Measurements from ENCODE around the gene ZNRF2. TPM values are rescaled to one million over a fixed set of nuclear protein-coding genes. Genes with fewer than 3 reads are reported as not detected.

Gene ZNRF2
- total and polyA plus RNA-seq, 12 donors = 3.1 to 36.5 (median 16.2) TPM

DNA sequence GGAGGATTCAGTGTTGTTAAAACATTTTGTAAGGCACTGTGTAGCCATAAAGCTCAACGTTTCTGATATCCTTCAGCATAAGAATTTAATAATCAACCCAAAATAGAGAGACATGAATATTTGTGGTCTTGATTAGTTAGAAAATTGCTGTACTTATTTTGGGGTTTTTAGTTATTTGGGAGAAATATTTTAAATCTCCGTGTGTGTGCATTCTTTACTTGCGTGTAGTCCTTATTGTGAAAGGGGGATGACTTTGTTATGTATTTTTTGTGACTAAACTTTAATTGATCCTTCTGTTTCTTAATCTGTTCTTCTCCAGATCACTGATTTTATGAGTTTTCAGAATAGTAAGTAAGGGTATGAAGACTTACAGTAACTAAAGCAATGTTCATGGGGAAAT is 81.2 kb downstream of the ZNRF2 start:
- Histone ChIP-seq H3K27ac (no peak overlapping the region), H3K4me1 (replicated peaks in 1 of 2) (peaks cover 0 to 9% of the 10 kb centered on the region in 2 donors), H3K27me3 (no peaks in the 10 kb centered on the region), H3K9me3 (replicated peaks in 1 of 3) (no peaks in the 10 kb centered on the region), H3K4me3 (no peak overlapping the region), H3K36me3 (replicated peaks in 1 of 2) (no peaks in the 10 kb centered on the region)
- 93 to 97% (median 95%) methylated on average over 3 of the region's 3 CpGs for WGBS, 4 donors
- DNase-seq = no peak
- intact Hi-C loops (cut with DNase I) = no loop called here
- TF ChIP-seq, protein P1, sequence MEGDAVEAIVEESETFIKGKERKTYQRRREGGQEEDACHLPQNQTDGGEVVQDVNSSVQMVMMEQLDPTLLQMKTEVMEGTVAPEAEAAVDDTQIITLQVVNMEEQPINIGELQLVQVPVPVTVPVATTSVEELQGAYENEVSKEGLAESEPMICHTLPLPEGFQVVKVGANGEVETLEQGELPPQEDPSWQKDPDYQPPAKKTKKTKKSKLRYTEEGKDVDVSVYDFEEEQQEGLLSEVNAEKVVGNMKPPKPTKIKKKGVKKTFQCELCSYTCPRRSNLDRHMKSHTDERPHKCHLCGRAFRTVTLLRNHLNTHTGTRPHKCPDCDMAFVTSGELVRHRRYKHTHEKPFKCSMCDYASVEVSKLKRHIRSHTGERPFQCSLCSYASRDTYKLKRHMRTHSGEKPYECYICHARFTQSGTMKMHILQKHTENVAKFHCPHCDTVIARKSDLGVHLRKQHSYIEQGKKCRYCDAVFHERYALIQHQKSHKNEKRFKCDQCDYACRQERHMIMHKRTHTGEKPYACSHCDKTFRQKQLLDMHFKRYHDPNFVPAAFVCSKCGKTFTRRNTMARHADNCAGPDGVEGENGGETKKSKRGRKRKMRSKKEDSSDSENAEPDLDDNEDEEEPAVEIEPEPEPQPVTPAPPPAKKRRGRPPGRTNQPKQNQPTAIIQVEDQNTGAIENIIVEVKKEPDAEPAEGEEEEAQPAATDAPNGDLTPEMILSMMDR (IDR thresholded peaks at IDR 0.05) = no peak
- no peak for TF ChIP-seq POLR2A (IDR thresholded peaks at IDR 0.05)

DNA sequence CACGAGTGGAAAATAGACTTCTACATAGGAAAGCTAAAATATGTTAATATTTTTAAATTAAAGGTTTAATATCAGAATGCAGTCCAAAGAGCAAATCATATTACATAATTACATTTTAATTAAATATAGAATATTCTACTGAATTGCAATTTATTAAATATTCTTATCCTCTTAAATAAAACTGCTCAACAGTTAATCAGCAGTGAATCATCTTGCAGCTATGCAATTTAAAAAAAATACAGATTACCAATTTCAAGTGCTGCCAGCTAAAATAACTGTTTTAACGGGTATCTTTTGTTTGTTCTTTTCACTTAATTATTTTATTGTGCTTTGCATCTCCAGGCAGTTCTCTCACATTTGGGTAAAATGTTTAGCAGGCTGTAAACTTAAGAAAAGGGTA is 82.2 kb downstream of the ZNRF2 start:
- H3K9me3 ChIP-seq (replicated peaks in 1 of 3) = no peaks in the 10 kb centered on the region
- no peaks in the 10 kb centered on the region for H3K27me3 ChIP-seq
- no peaks in the 10 kb centered on the region for H3K36me3 ChIP-seq (replicated peaks in 1 of 2)
- TF ChIP-seq POLR2A (IDR thresholded peaks at IDR 0.05) = no peak
- TF ChIP-seq, protein P1 (IDR thresholded peaks at IDR 0.05) = no peak
- H3K4me1 ChIP-seq (replicated peaks in 1 of 2) = peaks cover 0 to 9% of the 10 kb centered on the region in 2 donors
- no peak for DNase-seq
- H3K27ac ChIP-seq = no peak overlapping the region
- WGBS, 4 donors = 62 to 64% (median 63%) methylated on average over 2 of the region's 2 CpGs
- no peak overlapping the region for H3K4me3 ChIP-seq
- intact Hi-C loops (cut with DNase I) = no loop called here

DNA sequence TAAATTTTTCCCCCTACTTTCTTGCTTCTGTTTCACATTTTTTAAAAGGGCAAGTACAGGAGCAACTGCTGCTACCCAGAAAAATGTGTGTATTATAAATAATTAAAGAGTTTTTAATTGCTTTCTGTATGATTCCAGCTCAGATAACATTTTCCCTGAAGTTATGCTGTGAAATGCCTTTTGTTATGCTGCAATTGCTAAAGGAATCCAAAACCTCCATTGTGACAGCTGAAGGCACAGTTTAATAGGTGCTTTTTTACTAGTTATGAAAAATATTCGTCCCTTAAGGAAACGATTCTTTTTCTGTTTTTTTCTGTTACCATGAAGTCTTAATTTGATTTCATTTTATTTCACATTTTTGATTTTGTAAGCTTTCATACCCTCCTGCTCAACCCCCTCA is 83.2 kb downstream of the ZNRF2 start:
- Histone ChIP-seq H3K36me3 (replicated peaks in 1 of 2) (no peaks in the 10 kb centered on the region), H3K27me3 (no peaks in the 10 kb centered on the region), H3K9me3 (replicated peaks in 1 of 3) (no peaks in the 10 kb centered on the region), H3K4me3 (no peak overlapping the region), H3K27ac (no peak overlapping the region), H3K4me1 (replicated peaks in 1 of 2) (peaks cover 0 to 9% of the 10 kb centered on the region in 2 donors)
- intact Hi-C loops (cut with DNase I) = no loop called here
- 83 to 87% (median 85%) methylated on average over 2 of the region's 2 CpGs for WGBS, 4 donors
- TF ChIP-seq POLR2A (IDR thresholded peaks at IDR 0.05) = no peak
- TF ChIP-seq, protein P1 (IDR thresholded peaks at IDR 0.05) = no peak
- no peak for DNase-seq

DNA sequence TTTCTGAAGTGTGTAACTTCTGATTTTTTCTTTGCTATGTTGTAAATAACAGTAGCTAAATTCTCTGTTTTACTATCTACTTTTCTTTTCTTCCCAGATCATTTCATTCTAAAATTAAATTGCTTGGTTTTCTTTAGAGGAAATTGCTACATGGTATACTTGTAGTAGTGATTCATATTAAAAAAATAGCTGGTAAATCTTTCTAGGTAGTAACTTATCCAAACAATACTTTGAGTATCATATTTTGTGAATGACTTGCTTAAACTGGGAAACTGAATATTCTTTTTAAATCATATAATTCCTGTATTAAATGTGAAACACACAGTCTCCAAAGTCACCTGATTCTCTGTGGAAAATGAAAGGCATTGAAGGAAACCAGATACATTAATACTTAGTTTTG is 85.5 kb downstream of the ZNRF2 start:
- Histone ChIP-seq H3K9me3 (replicated peaks in 1 of 3) (no peaks in the 10 kb centered on the region), H3K4me1 (replicated peaks in 1 of 2) (peaks cover 0 to 4% of the 10 kb centered on the region in 2 donors), H3K27ac (no peak overlapping the region), H3K4me3 (no peak overlapping the region), H3K27me3 (no peaks in the 10 kb centered on the region), H3K36me3 (replicated peaks in 1 of 2) (no peaks in the 10 kb centered on the region)
- DNase-seq = no peak
- TF ChIP-seq POLR2A (IDR thresholded peaks at IDR 0.05) = no peak
- TF ChIP-seq, protein P1 (IDR thresholded peaks at IDR 0.05) = no peak
- intact Hi-C loops (cut with DNase I) = no loop called here

Data from adrenal gland (tissue), 12 donors.